ENCODE results near the gene IQCC. TPM values are rescaled to one million over a fixed set of nuclear protein-coding genes. Genes with fewer than 3 reads are reported as not detected.
A peak's percentile ranks its signal among the peaks of the same experiment; 100 is the strongest.

IQCC gene
- total RNA-seq, 1 donor from 2014 or later = 4.2 TPM

GRCh38 chr1:32246888-32247273 lies 41.4 kb downstream of the IQCC start, which contains the start of gene FAM167B:
TSS of gene FAM167B (plus strand) at chr1:32247222. CDS start at chr1:32247422, 200 bp downstream.
- no peaks in the 10 kb centered on the region for H3K27me3 Mint-ChIP-seq
- ChIA-PET POLR2A (interaction anchor here (0.6 to 5.1 kb wide), 3 partner anchors 12 to 90 kb away, joined by 3 to 71 read pairs (median 4); partner anchors contain the start of gene MARCKSL1), CTCF (interaction anchor here (1.2 to 3.8 kb wide), 3 partner anchors 11 to 70 kb away, joined by 4 to 23 read pairs (median 8); no protein-coding TSS in a partner anchor)
- H3K9me3 Mint-ChIP-seq = no peaks in the 10 kb centered on the region
- intact Hi-C loops (cut with micrococcal nuclease) = no loop called here
- H3K27ac Mint-ChIP-seq = peak within 1 kb of the TSS; percentile 81
- H3K4me1 Mint-ChIP-seq = peaks cover 66% of the 10 kb centered on the region
- H3K4me3 Mint-ChIP-seq = peak within 1 kb of the TSS; percentile 45
- ATAC-seq (ENCODE audit: low read depth) = no peak
- TF ChIP-seq CTCF (IDR thresholded peaks at IDR 0.05) = no peak
- no peaks in the 10 kb centered on the region for H3K36me3 Mint-ChIP-seq (ENCODE audit: low read depth)
- DNase-seq = no peak

GRCh38 chr1:32247452-32247851 lies 42.0 kb downstream of the IQCC start:
- ChIA-PET CTCF (interaction anchor here (1.2 to 3.9 kb wide), 8 partner anchors 11 to 100 kb away, joined by 3 to 47 read pairs (median 7); partner anchors contain the start of genes HDAC1 and TXLNA), POLR2A (interaction anchor here (0.6 to 7.2 kb wide), 8 partner anchors 7 to 104 kb away, joined by 3 to 142 read pairs (median 27); partner anchors contain the start of genes EIF3I, HDAC1, MARCKSL1 and TMEM234)
- no peaks in the 10 kb centered on the region for H3K36me3 Mint-ChIP-seq (ENCODE audit: low read depth)
- H3K4me1 Mint-ChIP-seq = peaks cover 66% of the 10 kb centered on the region
- ATAC-seq (ENCODE audit: low read depth) (no peak), DNase-seq (no peak)
- no peak overlapping the region for H3K27ac Mint-ChIP-seq
- H3K9me3 Mint-ChIP-seq = no peaks in the 10 kb centered on the region
- TF ChIP-seq CTCF (IDR thresholded peaks at IDR 0.05) = no peak
- intact Hi-C loops (cut with micrococcal nuclease) = no loop called here
- H3K27me3 Mint-ChIP-seq = no peaks in the 10 kb centered on the region
- H3K4me3 Mint-ChIP-seq = no peak overlapping the region

- Mint-ChIP-seq H3K27ac (peak overlapping the region; percentile 81), H3K4me1 (peaks cover 70% of the 10 kb centered on the region), H3K4me3 (peak overlapping the region; percentile 45), H3K36me3 (ENCODE audit: low read depth) (no peaks in the 10 kb centered on the region), H3K9me3 (no peaks in the 10 kb centered on the region), H3K27me3 (no peaks in the 10 kb centered on the region)
- intact Hi-C loops (cut with micrococcal nuclease) = no loop called here
- ATAC-seq (ENCODE audit: low read depth) = peak; percentile 13
- TF ChIP-seq CTCF (IDR thresholded peaks at IDR 0.05) = no peak
- POLR2A ChIA-PET = interaction anchor here (0.6 to 7.2 kb wide), 17 partner anchors 8 to 175 kb away, joined by 3 to 142 read pairs (median 6); partner anchors contain the start of genes CCDC28B, EIF3I, HDAC1 and IQCC
- CTCF ChIA-PET = interaction anchor here (0.8 to 4.8 kb wide), 16 partner anchors 7 to 153 kb away, joined by 3 to 47 read pairs (median 6); partner anchors contain the start of genes BSDC1, HDAC1, MARCKSL1 and TXLNA
- peak; percentile 71 for DNase-seq
Observed at GRCh38 chr1:32247983-32248889, 42.8 kb downstream of the IQCC start.

- peaks cover 85% of the 10 kb centered on the region for H3K4me1 Mint-ChIP-seq
- H3K36me3 Mint-ChIP-seq (ENCODE audit: low read depth) = no peaks in the 10 kb centered on the region
- DNase-seq = peak; percentile 68
- H3K27ac Mint-ChIP-seq = peak overlapping the region; percentile 97
- ATAC-seq (ENCODE audit: low read depth) = peak; percentile 74
- H3K9me3 Mint-ChIP-seq = no peaks in the 10 kb centered on the region
- no peaks in the 10 kb centered on the region for H3K27me3 Mint-ChIP-seq
- H3K4me3 Mint-ChIP-seq = peak overlapping the region; percentile 78
- intact Hi-C loops (cut with micrococcal nuclease) = loop anchor here (1.0 to 5.0 kb wide), 9 partner anchors 9 to 177 kb away; partner anchors contain the start of genes BSDC1, CCDC28B, EIF3I and KPNA6
- ChIA-PET POLR2A (interaction anchor here (0.6 to 7.2 kb wide), 27 partner anchors 9 to 1532 kb away, joined by 3 to 142 read pairs (median 5); partner anchors contain the start of genes BSDC1, CCDC28B, EIF3I and HDAC1), CTCF (interaction anchor here (0.6 to 4.8 kb wide), 10 partner anchors 9 to 91 kb away, joined by 3 to 47 read pairs (median 6); partner anchors contain the start of genes CCDC28B, HDAC1 and MARCKSL1)
- no peak for TF ChIP-seq CTCF (IDR thresholded peaks at IDR 0.05)
Observed at GRCh38 chr1:32249831-32250525, 44.5 kb downstream of the IQCC start.

Measured in activated B cell treated with CpG ODN at 0.5 μM for 24 hours (primary cell).